ENCODE measurements around the gene CCDC120. TPM values are rescaled to one million over a fixed set of nuclear protein-coding genes. Genes with fewer than 3 reads are reported as not detected.

Gene CCDC120
- total RNA-seq, 1 donor from 2014 or later: 1.6 TPM

- TF ChIP-seq, protein P1, sequence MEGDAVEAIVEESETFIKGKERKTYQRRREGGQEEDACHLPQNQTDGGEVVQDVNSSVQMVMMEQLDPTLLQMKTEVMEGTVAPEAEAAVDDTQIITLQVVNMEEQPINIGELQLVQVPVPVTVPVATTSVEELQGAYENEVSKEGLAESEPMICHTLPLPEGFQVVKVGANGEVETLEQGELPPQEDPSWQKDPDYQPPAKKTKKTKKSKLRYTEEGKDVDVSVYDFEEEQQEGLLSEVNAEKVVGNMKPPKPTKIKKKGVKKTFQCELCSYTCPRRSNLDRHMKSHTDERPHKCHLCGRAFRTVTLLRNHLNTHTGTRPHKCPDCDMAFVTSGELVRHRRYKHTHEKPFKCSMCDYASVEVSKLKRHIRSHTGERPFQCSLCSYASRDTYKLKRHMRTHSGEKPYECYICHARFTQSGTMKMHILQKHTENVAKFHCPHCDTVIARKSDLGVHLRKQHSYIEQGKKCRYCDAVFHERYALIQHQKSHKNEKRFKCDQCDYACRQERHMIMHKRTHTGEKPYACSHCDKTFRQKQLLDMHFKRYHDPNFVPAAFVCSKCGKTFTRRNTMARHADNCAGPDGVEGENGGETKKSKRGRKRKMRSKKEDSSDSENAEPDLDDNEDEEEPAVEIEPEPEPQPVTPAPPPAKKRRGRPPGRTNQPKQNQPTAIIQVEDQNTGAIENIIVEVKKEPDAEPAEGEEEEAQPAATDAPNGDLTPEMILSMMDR (IDR thresholded peaks at IDR 0.05; ENCODE audit: borderline replicate concordance): no peak
- Histone ChIP-seq H3K27ac (replicated peaks) (no peak overlapping the region), H3K27me3 (ENCODE audit: low read depth) (no peaks in the 10 kb centered on the region), H3K4me1 (peaks cover 22% of the 10 kb centered on the region), H3K36me3 (peaks cover 17% of the 10 kb centered on the region), H3K9me3 (replicated peaks) (no peaks in the 10 kb centered on the region), H3K4me3 (no peak overlapping the region)
- intact Hi-C loops (cut with micrococcal nuclease): no loop called here
- no peak for DNase-seq
Measured at GRCh38 chrX:49077941-49078340, 19.1 kb downstream of the CCDC120 start.

- peaks cover 17% of the 10 kb centered on the region for H3K36me3 ChIP-seq
- DNase-seq: peak; percentile 70
- TF ChIP-seq, protein P1 (IDR thresholded peaks at IDR 0.05; ENCODE audit: borderline replicate concordance): no peak
- no peaks in the 10 kb centered on the region for H3K27me3 ChIP-seq (ENCODE audit: low read depth)
- peaks cover 8% of the 10 kb centered on the region for H3K4me1 ChIP-seq
- H3K9me3 ChIP-seq (replicated peaks): no peaks in the 10 kb centered on the region
- H3K4me3 ChIP-seq: peak within 1 kb of the TSS; percentile 77
- H3K27ac ChIP-seq (replicated peaks): peak within 1 kb of the TSS; percentile 95
- intact Hi-C loops (cut with micrococcal nuclease): no loop called here
Measured at GRCh38 chrX:49079489-49080428, 21.0 kb downstream of the CCDC120 start, which contains the start of gene WDR45. Gene WDR45, minus strand, starts transcription at chrX:49079887. Its CDS starts 1,792 bp downstream, at chrX:49078095.

DNA sequence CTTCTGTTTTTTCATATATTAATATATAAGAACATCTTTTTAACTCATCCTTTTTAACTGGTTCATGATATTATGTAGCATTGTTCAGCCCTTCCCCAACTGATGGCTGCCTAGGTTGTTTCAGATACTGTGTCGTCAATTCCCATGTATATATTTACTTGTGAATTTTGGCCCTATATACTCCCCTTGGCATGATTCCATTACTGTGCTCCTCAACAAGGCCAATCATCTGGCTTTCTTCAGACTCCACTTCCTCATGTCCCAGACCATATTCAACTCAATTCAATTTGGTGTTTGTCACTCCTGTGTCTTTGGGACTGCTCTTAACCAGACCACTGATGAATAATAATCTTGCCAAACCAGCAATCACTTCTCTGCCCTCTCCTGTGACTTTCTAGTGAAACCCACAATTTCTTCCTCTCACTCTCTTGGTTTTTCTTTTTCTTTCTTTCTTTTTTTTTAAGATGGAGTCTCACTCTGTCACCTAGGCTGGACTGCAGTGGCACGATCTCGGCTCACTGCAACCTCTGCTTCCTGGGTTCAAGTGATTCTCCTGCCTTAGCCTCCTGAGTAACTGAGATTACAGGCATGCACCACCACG is 23.6 kb downstream of the CCDC120 start:
- Histone ChIP-seq H3K9me3 (replicated peaks) (no peaks in the 10 kb centered on the region), H3K27ac (replicated peaks) (no peak overlapping the region), H3K27me3 (ENCODE audit: low read depth) (no peaks in the 10 kb centered on the region), H3K4me3 (no peak overlapping the region), H3K36me3 (peaks cover 5% of the 10 kb centered on the region), H3K4me1 (peaks cover 7% of the 10 kb centered on the region)
- TF ChIP-seq, protein P1 (IDR thresholded peaks at IDR 0.05; ENCODE audit: borderline replicate concordance): no peak
- DNase-seq: no peak
- intact Hi-C loops (cut with micrococcal nuclease): no loop called here

DNA sequence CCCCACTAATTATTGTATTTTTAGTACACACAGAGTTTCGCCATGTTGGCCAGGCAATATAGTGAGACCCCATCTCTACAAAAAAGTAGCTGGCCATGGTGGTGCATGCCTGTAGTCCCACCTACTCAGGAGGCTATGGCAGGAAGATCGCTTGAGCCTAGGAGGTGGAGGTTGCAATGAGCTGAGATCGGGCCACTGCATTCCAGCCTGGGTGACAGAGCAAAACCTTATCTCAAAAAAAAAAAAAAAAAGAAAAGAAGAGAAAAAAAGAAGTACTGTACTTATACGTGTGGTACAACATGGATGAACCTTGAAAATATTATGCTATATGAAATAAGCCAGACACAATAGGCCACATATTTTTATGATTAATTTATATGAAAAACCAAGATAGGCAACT is 30.8 kb downstream of the CCDC120 start:
- Histone ChIP-seq H3K4me1 (no peaks in the 10 kb centered on the region), H3K9me3 (replicated peaks) (no peaks in the 10 kb centered on the region), H3K27me3 (ENCODE audit: low read depth) (no peaks in the 10 kb centered on the region), H3K27ac (replicated peaks) (no peak overlapping the region), H3K4me3 (no peak overlapping the region), H3K36me3 (no peaks in the 10 kb centered on the region)
- intact Hi-C loops (cut with micrococcal nuclease): no loop called here
- TF ChIP-seq, protein P1 (IDR thresholded peaks at IDR 0.05; ENCODE audit: borderline replicate concordance): no peak
- DNase-seq: no peak

DNA sequence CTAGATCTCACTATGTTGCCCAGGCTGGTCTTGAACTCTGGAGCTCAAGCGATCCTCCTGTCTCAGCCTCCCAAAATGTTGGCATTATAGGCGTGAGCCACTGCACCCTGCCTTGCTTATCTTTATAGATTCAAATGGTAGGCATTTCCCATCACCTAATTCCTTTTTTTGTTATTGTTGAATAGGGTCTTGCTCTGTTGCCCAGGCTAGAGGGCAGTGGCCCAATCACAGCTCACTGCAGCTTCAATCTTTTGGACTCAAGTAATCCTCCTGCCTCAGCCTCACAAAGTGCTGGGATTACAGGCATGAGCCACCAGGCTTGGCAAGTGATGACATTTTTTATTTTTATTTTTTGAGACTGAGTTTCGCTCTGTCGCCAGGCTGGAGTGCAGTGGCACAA is 37.6 kb downstream of the CCDC120 start:
- H3K4me3 ChIP-seq: no peak overlapping the region
- H3K4me1 ChIP-seq: peaks cover 6% of the 10 kb centered on the region
- TF ChIP-seq, protein P1 (IDR thresholded peaks at IDR 0.05; ENCODE audit: borderline replicate concordance): no peak
- no peaks in the 10 kb centered on the region for H3K36me3 ChIP-seq
- no peak overlapping the region for H3K27ac ChIP-seq (replicated peaks)
- intact Hi-C loops (cut with micrococcal nuclease): no loop called here
- H3K9me3 ChIP-seq (replicated peaks): no peaks in the 10 kb centered on the region
- H3K27me3 ChIP-seq (ENCODE audit: low read depth): no peaks in the 10 kb centered on the region
- DNase-seq: no peak
